HG02588 (cell line): ENCODE measurements around the gene RBAK.
"Not testable (repeated sequence)": the region's sequence is repeated elsewhere in the genome, so short reads cannot be mapped to it uniquely, and the experiment has no call there.

Source experiments
- ATAC-seq: cut with Tn5 transposase; IDR thresholded peaks from one replicate; pipeline ENCODE4 v1.9.1; 2021; ENCODE audit warnings: mild to moderate bottlenecking, moderate library complexity; ENCODE audit not compliant: unreplicated experiment

RBAK gene

DNA sequence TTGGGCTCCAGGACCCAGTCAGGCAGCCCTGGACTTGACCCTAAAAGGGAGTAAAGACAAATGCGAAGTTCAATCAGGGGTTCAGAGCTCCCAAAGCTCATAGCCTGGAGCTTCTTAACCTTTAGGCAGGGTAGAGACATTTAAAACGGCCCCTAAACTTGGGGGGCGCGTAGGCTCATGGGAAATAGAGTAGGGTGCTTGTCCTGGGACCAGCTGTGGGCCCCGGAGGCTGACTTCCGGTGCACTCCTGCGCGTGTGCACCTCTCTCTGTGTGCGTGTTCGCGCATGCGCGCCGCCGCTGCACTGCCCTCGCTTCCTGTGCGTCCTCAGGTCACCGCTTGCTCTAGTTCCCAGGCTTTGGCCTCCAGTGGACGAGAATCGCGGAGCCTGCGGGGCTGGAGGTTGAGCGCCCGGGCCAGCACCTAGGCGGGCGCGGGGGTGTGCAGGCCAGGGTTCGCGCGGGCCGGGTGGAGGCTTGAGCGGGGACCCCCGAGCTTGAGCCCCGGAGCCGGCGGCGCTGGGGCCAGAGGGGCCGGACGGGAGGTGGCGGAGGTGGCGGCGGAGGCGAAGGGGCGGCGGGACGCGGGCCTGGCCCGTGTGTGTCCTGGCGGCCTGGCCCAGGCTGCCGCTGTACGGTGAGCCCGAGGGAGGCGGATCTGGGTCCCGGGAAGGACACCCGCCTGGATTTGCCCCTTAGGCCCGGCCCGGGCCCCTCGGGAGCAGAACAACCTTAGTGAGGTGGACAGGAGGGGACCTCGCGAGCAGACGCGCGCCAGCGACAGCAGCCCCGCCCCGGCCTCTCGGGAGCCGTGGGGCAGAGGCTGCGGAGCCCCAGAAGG is at the start of gene RBAK:
Gene RBAK (plus strand): TSS at position 303 of the 839 bp plus-strand sequence. CDS start 2,217 bp downstream, outside the sequence.
- peak; percentile 99 for ATAC-seq

- ATAC-seq = no peak
These were observed 48.9 kb upstream of the RBAK start for GRCh38 chr7:4996696-4997222.

GRCh38 chr7:4998244-4998643 is 47.4 kb upstream of the RBAK start:
- no peak for ATAC-seq

GRCh38 chr7:4998910-4999309 is 46.8 kb upstream of the RBAK start:
- ATAC-seq = no peak

DNA sequence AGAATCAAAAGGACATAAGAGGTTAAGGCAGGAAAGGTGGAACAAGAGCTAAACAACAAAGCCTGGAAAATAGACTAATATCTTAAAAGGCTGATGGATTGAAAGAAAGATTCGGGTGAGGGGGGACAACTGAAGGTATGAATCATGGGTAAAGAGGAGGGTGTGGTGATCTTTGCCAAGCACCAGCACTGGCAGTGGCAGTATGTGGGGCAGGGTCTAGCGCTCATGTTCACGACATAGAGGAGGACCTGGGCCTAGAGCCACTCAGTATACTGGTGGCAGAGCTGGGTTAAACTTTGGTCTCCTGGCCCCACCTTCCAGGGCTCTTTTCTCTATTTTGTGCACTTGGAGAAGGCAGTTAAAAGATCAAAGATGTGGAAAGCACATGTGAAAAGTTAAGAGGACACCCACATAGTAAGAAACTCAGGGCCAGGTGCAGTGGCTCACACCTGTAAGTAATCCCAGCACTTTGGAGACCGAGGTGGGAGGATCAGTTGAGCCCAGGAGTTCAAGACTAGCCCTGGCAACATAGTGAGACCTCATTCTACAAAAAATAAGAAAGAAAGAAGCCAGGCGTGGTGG is 46.2 kb upstream of the RBAK start:
- ATAC-seq = no peak

DNA sequence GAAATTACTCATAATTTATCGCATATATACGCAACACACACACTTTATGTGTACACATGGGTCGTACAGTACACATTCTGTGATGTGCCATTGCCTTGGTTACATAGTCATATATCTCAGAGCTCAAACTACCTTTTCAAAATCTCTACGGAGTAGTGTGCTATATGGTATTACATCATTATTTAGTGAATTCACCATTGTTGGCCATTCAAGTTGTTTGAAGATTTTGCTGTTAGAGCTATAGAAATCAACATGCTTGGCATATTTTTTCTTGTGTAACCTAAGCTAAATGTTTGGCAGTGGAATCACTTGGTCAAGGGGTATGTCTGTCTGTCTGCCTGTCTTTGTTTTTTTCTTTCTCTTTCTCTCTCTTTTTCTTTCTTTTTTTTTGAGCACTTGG is 44.7 kb upstream of the RBAK start:
- no peak for ATAC-seq

DNA sequence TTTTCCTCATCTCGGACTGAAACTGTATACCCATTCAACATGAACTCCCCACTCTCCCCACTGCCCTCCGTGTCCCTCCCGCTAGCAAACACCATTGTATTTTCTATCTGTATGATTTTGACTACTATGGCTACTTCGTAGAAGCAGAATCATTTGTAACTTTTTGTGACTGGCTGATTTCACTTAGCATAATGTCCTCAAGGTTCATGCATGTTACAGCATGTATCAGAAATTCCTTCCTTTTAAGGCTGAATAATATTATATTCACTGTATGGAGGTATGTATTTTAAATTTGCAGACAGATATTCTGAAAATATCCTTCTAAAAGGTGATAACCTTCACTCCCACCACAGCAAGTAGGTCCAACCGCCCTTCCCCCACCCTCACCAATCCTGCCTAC is 43.7 kb upstream of the RBAK start:
- ATAC-seq = no peak

- ATAC-seq = no peak
These were observed 40.6 kb upstream of the RBAK start for GRCh38 chr7:5005066-5005465.

GRCh38 chr7:5012985-5013384 is 32.7 kb upstream of the RBAK start:
- ATAC-seq = no peak

DNA sequence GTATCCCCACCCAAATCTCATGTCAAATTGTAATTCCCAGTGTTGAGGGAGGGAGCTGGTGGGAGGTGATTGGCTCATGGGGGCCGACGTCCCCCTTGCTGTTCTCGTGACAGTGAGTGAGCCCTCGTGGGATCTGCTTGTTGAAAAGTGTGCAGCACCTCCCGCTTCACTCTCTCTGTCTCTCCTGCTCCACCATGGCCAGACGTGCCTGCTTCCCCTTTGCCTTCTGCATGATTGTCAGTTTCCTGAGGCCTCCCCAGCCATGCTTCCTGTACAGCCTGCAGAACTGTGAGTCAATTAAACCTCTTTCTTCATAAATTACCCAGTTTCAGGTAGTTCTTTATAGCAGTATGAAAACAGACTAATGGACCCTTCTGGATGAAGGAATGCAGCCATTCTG is 29.7 kb upstream of the RBAK start:
- not testable (repeated sequence) for ATAC-seq

- ATAC-seq = not testable (repeated sequence)
These were observed 28.0 kb upstream of the RBAK start for GRCh38 chr7:5017626-5018025.

- ATAC-seq = no peak
These were observed 25.6 kb upstream of the RBAK start for GRCh38 chr7:5020098-5020497.

DNA sequence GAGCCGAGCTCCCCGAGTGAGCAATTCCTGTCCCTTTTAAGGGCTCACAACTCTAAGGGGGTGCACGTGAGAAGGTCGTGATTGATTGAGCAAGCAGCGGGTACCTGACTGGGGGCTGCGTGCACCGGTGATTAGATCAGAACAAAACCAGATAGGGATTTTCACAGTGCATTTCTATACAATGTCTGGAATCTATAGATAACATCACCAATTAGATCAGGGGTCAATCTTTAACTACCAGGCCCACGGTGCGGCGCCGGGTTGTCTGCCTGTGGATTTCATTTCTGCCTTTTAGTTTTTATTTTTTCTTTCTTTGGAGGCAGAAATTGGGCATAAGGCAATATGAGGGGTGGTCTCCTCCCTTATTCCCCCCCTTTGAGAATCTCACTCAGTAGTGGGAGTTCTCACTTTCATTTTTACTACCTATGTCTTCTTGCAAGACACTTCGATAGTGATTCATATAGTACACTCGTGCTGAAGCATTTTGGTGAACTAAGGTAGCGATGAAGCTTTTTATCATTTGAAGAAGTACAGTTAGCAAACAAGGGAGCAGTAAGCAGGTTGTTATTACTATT is 24.6 kb upstream of the RBAK start:
- ATAC-seq = not testable (repeated sequence)

- not testable (repeated sequence) for ATAC-seq
These were observed 22.0 kb upstream of the RBAK start for GRCh38 chr7:5023626-5024025.

- ATAC-seq = not testable (repeated sequence)
These were observed 17.8 kb upstream of the RBAK start for GRCh38 chr7:5027796-5028410.

DNA sequence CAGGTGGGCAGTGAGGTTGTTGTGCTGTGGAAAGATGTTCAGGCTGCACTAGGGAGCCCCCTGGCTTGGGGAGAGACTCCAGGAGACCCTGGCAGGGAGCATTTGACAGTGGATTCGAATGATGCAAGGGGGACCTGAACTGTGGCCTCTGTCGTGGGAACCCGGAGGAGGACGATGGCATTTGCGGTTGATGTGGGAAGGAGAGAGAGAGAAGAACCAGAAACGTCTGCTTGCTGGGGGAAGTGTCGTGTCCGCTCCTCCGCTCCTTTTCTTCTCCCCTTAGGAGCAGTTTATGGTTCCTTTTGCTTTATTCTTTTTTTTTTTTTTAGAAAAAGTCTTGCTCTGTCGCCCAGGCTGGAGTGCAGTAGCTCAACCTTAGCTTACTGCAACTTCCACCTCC is 12.5 kb upstream of the RBAK start:
- not testable (repeated sequence) for ATAC-seq

DNA sequence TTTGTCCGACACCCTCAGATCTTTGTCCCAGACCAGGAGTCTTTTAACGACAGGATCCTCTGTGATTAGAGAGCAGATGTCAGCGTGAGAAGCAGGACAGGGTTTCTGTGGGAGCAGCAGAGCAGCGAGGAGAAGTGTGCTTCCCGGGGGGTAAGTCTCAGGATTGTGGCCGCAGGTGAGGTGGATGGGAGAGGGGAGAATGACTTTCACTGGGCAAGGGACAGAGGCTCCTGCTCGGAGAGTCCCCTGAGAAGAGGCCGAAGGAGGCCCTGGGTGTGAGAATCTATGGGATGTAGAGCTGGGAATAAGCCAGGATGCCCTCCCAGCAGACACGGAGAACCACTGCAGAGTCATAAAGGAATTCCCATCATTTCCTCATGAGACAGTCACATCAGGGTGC is 10.4 kb upstream of the RBAK start:
- ATAC-seq = no peak

- no peak for ATAC-seq
These were observed 9.2 kb upstream of the RBAK start for GRCh38 chr7:5036446-5036845.

DNA sequence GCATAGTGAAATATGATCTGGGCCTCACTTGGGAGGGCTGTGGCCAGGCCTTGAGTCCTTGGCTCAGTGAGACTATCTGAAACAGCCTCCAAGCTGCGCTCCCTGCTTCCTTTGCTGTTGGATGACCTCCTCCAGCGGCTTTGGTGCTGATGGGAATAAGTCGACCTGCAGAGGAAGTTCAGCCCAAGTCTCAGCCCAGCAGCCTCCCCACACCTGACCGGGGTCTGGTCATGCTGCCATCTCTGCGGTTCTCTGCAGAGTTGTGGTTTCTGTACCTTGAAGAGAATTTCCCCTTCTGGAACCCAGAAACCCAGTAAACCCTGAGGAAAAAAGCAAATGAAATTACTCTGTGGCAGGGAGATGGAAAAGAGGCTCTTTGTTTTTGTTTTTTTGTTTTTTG is 4.6 kb upstream of the RBAK start:
- no peak for ATAC-seq

GRCh38 chr7:5043661-5044060 is 2.0 kb upstream of the RBAK start:
- ATAC-seq = no peak

DNA sequence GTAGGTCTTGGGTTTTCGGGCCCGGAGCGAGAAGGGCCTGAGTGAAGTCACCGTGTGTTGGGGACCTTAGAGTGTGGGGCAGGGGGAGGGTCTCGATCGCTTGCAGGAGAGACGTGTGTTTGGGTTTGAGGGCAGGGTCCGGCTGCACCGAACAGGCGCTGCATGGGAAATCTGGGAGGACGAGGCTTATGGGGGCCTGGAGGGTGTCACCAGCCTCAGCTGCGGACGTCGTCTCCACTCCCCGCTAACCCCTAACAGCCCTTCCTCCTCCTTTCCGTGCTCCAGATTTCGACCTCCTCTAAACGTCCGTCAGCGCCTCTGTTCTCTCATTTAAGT is 705 bp downstream of the RBAK start:
- ATAC-seq = not testable (repeated sequence)

DNA sequence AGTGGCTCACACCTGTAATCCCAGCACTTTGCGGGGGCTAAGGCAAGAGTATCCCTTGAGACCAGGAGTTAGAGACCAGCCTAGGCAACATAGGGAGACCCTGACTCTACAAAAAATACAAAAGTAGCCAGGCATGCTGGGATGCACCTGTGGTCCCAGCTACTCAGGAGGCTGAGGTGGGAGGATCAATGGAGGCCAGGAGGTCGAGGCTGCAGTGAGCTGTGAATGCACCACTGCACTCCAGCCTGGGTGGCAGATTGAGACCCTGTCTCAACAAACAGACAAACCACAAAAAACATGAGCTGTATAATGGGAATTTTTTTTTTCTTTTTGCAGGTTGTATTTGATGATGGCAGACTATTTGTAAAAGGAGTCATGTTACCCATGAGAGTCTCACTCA is 1.5 kb downstream of the RBAK start:
- ATAC-seq = not testable (repeated sequence)
